ENCODE data around the gene TNRC6C. TPM values are rescaled to one million over a fixed set of nuclear protein-coding genes. Genes with fewer than 3 reads are reported as not detected.

Gene TNRC6C
- total and polyA plus RNA-seq, 2 experiments from 2014 or later, result 4.2 to 5.6 TPM

DNA sequence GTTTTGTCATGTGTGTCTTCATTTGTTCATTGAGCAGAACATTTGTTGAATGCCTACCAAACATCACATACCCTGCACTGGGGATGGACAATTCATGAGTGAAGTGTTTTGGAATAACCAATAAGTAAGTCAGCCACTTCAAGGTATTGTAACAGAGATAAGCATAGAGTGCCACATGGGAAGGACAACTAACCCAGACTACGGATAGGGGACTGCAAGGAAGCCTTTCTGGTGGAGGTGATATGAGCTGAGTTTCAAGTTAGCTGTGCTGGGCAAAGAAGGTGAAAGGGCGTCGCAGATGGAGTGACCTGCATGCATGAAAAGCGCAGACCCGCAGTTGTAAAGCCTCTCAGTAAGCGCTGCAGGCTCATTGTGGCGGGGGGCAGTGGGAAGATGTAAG lies 78.8 kb downstream of the TNRC6C start:
- no peaks in the 10 kb centered on the region for H3K36me3 ChIP-seq (replicated peaks; ENCODE audit: insufficient read depth, low read depth)
- no peak for DNase-seq (ENCODE audit: low spot score)
- H3K9me3 ChIP-seq (ENCODE audit: low read depth), result no peaks in the 10 kb centered on the region
- no peaks in the 10 kb centered on the region for H3K79me2 ChIP-seq
- H2AFZ ChIP-seq, result no peak overlapping the region
- H3K27ac ChIP-seq, result no peak overlapping the region
- H3K27me3 ChIP-seq, result no peaks in the 10 kb centered on the region
- H3K4me2 ChIP-seq, result no peak overlapping the region
- H4K20me1 ChIP-seq (ENCODE audit: insufficient read depth, poor library complexity, severe bottlenecking), result no peaks in the 10 kb centered on the region
- no peaks in the 10 kb centered on the region for H3K9me2 ChIP-seq (replicated peaks; ENCODE audit: insufficient read depth)
- H3K4me3 ChIP-seq, result no peak overlapping the region
- H3K4me1 ChIP-seq (ENCODE audit: insufficient read depth), result peaks cover 3% of the 10 kb centered on the region
- WGBS (ENCODE audit: low lambda C conversion rate, missing lambda C conversion rate), result 90% methylated on average over 7 of the region's 7 CpGs
- TF ChIP-seq EZH2phosphoT487 (IDR thresholded peaks at IDR 0.05; ENCODE audit: low read depth, severe bottlenecking, unreplicated experiment) (no peak), EZH2 (IDR thresholded peaks at IDR 0.05; ENCODE audit: borderline replicate concordance) (no peak)
- TF ChIP-seq, protein P1, sequence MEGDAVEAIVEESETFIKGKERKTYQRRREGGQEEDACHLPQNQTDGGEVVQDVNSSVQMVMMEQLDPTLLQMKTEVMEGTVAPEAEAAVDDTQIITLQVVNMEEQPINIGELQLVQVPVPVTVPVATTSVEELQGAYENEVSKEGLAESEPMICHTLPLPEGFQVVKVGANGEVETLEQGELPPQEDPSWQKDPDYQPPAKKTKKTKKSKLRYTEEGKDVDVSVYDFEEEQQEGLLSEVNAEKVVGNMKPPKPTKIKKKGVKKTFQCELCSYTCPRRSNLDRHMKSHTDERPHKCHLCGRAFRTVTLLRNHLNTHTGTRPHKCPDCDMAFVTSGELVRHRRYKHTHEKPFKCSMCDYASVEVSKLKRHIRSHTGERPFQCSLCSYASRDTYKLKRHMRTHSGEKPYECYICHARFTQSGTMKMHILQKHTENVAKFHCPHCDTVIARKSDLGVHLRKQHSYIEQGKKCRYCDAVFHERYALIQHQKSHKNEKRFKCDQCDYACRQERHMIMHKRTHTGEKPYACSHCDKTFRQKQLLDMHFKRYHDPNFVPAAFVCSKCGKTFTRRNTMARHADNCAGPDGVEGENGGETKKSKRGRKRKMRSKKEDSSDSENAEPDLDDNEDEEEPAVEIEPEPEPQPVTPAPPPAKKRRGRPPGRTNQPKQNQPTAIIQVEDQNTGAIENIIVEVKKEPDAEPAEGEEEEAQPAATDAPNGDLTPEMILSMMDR (IDR thresholded peaks at IDR 0.05; ENCODE audit: poor library complexity), result no peak

DNA sequence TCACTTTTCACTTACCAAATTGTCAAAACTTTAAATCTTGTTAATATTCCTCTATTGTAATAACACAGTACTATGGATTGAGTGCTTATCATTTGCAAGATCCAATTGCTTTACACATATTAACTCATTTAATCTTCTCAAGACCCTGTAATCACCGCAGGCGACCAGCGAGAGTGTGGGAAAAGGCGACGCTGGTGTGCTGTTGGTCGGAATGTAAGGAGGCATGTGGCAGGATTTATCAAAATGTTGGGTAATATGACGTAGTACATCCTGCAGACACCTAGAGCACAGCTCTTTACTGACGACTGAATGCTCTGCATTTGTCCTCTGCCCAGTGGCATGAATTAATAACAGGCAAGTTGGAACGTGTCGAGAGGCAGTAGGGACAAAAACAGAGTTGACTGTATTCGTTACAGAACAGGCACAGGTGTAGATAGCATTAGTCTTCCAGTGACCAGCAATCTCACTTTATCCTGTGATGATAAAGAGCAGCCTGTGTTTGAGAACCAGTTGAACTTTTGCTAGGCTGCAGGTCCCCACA lies 80.3 kb downstream of the TNRC6C start:
- DNase-seq (ENCODE audit: low spot score), result no peak
- Histone ChIP-seq H3K36me3 (replicated peaks; ENCODE audit: insufficient read depth, low read depth) (no peaks in the 10 kb centered on the region), H4K20me1 (ENCODE audit: insufficient read depth, poor library complexity, severe bottlenecking) (no peaks in the 10 kb centered on the region), H3K4me1 (ENCODE audit: insufficient read depth) (peaks cover 3% of the 10 kb centered on the region), H3K9me2 (replicated peaks; ENCODE audit: insufficient read depth) (no peaks in the 10 kb centered on the region), H3K9me3 (ENCODE audit: low read depth) (no peaks in the 10 kb centered on the region), H3K27ac (no peak overlapping the region), H3K4me3 (no peak overlapping the region), H3K4me2 (no peak overlapping the region), H3K79me2 (no peaks in the 10 kb centered on the region), H3K27me3 (no peaks in the 10 kb centered on the region), H2AFZ (no peak overlapping the region)
- WGBS (ENCODE audit: low lambda C conversion rate, missing lambda C conversion rate), result 93% methylated on average over 11 of the region's 11 CpGs
- TF ChIP-seq EZH2phosphoT487 (IDR thresholded peaks at IDR 0.05; ENCODE audit: low read depth, severe bottlenecking, unreplicated experiment) (no peak), EZH2 (IDR thresholded peaks at IDR 0.05; ENCODE audit: borderline replicate concordance) (no peak)
- TF ChIP-seq, protein P1 (IDR thresholded peaks at IDR 0.05; ENCODE audit: poor library complexity), result no peak

DNA sequence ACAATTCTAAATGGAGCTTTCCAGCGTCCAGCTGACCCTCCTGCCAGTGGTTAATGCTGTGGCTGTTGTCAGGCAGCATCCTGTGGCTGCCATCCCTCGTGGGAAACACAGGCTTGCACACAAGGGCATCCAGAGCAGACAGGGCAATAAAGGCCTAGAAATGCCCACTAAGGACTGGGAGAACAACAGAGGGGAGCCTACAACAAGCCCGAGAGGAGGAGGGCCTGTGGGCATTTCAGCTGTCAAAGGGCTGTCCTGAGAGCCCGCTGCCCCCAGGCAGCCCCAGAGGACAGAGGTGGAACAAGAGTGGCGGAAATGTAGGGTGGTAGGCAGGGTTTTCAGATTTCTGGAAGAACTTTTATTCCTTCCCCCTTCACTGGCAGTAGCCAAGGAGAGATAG lies 81.1 kb downstream of the TNRC6C start:
- no peak for DNase-seq (ENCODE audit: low spot score)
- WGBS (ENCODE audit: low lambda C conversion rate, missing lambda C conversion rate), result 91% methylated on average over 5 of the region's 5 CpGs
- Histone ChIP-seq H3K9me3 (ENCODE audit: low read depth) (no peaks in the 10 kb centered on the region), H3K27me3 (no peaks in the 10 kb centered on the region), H3K36me3 (replicated peaks; ENCODE audit: insufficient read depth, low read depth) (no peaks in the 10 kb centered on the region), H3K27ac (no peak overlapping the region), H3K9me2 (replicated peaks; ENCODE audit: insufficient read depth) (no peaks in the 10 kb centered on the region), H3K4me1 (ENCODE audit: insufficient read depth) (peaks cover 3% of the 10 kb centered on the region), H3K79me2 (no peaks in the 10 kb centered on the region), H2AFZ (no peak overlapping the region), H3K4me2 (no peak overlapping the region), H3K4me3 (no peak overlapping the region), H4K20me1 (ENCODE audit: insufficient read depth, poor library complexity, severe bottlenecking) (no peaks in the 10 kb centered on the region)
- TF ChIP-seq EZH2phosphoT487 (IDR thresholded peaks at IDR 0.05; ENCODE audit: low read depth, severe bottlenecking, unreplicated experiment), result no peak
- TF ChIP-seq, protein P1 (IDR thresholded peaks at IDR 0.05; ENCODE audit: poor library complexity), result no peak
- no peak for TF ChIP-seq EZH2 (IDR thresholded peaks at IDR 0.05; ENCODE audit: borderline replicate concordance)

Measured in hepatocyte (in vitro differentiated cells).